ENCODE results near the gene SYNGR2.

The SYNGR2 gene, protein sequence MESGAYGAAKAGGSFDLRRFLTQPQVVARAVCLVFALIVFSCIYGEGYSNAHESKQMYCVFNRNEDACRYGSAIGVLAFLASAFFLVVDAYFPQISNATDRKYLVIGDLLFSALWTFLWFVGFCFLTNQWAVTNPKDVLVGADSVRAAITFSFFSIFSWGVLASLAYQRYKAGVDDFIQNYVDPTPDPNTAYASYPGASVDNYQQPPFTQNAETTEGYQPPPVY

DNA sequence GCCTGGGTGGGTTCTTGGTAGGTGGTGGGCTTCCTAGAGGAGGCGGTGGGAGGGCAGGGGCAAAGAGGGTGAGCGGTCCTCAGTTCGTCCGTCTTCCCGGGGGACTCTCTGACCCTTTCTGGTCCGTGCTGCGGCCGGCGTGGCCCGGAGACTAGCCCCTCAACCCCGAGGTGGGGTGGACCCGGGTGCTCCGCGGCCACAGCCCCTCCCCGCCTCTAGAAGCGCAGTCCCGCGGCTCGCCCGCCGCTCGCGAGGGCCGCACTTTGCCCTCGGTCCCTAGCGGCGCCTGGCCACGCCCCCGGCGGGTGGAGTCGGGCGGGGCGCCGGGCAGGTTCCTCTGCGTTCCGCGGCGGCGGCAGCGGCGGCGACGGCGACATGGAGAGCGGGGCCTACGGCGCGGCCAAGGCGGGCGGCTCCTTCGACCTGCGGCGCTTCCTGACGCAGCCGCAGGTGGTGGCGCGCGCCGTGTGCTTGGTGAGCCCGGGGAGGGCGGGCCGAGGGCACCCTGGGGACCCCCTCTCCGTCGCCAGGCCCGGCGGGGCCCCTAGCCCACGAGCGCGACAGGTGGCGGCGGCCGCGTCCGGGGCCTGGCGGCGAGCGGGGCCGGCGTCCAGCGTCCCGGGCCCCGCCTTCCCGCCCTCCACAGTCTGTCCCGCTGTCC, at the start of gene SYNGR2:
TSS of gene SYNGR2 (plus strand) at position 340 of the 661 bp plus-strand sequence. CDS start at position 376, 36 bp downstream.
- peak; percentile 95 for DNase-seq (ENCODE audit: low spot score)

DNA sequence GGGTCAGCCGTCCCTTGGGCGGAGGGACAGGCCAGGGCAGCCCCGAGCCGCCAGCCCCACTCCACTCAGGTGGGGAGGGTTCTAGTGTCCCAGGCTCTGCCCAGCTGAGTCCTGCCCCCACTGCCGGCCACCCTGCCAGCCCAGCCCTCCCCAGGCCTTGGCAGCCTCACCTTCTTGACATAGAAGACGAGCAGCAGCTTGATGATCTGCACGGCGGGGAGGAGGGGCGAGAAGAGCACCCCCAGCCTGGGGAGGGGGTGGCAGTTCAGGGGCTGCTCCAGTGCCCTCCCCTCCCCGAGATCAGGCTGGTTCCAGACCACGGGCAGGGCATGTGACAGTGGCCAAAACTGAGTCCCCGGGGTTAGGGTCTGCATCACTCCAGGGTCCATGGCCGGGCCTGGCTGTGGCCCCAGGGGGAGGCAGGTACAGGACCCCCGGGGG, 49.6 kb upstream of the SYNGR2 start:
- no peak for DNase-seq (ENCODE audit: low spot score)

GRCh38 chr17:78120537-78120936, 47.8 kb upstream of the SYNGR2 start:
- DNase-seq (ENCODE audit: low spot score): no peak

- DNase-seq (ENCODE audit: low spot score): no peak
Observed at GRCh38 chr17:78120971-78121800, 47.2 kb upstream of the SYNGR2 start.

- DNase-seq (ENCODE audit: low spot score): no peak
Observed at GRCh38 chr17:78121801-78122215, 46.6 kb upstream of the SYNGR2 start.

DNA sequence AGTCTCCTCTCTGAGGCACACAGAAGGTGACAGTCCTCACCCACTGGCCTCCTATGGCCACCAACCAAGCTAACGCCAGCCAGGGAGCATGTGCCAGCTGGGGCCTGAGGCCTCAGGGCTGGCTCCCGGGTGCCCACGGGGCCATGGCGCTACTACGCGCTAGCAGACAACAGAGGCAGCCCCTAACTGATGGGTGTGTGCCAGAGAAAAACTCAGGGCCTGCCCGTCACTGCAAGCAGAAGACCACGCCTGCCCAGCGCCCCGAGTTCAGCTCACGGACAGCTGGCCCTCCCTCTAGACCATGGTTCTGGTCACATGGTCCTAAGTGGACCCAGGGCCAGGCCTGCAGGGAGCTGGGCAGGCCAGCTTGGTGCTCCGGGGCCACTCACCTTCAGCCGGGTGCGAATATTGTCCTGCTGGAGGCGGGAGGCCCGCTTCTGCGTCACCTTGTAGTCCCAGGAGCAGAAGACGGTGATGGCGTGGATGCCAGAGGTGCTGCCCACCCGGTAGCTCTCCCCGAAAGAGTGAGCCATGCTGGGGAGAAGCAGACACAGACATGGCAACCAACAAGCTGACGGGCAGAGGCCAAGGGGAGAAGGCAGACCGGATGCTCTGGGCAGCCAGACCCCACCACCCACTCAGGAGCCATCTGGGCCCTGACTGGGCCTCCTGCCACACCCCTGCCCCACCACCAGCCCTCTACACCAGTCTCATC, 46.0 kb upstream of the SYNGR2 start:
- DNase-seq (ENCODE audit: low spot score): no peak

DNA sequence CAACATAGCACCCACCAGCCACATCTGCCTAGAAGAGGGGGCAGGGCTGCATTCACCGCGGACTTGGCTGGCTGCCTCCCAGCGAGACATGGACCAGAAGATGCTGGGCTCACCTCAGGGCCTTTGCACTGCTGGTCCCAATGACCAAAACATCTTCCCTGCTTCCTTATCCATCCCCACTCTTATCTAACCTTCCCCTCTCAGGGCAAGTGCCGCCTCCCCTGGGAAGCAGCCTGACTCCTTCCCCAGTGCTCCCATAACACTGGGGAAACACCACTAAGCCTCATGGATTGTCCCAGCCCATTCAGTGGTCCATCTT, 45.5 kb upstream of the SYNGR2 start:
- no peak for DNase-seq (ENCODE audit: low spot score)

GRCh38 chr17:78123258-78123929, 45.0 kb upstream of the SYNGR2 start:
- no peak for DNase-seq (ENCODE audit: low spot score)

DNA sequence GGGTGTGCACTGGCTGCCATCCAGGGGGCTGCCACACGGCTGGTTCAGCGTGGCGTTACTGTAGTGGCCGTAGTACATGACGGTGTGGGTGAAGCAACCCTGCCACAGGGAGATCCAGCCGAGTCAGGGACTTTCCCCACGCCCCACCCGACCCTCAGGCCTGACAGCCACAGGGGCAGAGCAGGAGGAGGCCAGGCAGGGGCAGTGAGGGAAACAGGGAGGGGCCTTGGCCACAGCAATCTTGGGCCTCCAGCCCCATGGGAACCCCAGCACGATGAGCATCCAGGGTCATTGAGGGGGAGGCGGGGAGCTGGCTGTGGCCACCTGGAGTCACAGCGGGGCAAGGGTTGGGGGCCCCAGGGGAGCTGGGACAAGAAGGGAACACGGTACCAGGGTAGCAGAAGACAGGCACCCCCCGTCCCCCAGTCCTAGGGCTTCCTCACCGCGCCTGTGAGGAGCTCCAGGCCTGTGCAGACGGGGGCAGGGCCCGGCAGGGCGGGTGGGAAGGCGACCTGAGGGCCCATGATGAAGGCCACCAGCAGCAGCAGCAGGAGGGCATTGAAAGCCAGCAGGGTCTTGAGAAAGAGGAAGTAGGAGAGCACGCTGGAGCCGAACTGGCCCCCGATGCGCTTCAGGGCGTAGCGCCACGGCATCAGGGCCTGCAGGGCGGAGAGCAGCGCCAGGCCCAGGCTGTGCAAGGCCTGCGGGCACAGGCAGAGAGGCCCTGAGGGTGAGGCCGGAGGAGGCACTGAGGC, 44.1 kb upstream of the SYNGR2 start:
- no peak for DNase-seq (ENCODE audit: low spot score)

DNA sequence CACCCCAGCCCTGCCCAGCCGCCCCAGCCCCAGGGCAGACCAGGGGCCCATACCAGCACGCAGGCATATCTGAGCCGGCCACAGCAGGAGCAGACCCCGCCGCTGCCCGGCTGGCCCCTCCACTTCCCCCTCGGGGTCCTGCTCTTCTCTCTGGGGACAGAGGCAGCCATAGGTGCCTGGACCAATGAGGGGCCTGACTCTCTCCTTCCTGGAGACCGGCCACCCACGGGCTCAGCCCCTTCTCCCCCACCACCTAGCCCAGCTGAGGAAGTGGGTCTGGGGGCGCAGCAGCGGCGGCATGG, 43.6 kb upstream of the SYNGR2 start:
- no peak for DNase-seq (ENCODE audit: low spot score)

DNA sequence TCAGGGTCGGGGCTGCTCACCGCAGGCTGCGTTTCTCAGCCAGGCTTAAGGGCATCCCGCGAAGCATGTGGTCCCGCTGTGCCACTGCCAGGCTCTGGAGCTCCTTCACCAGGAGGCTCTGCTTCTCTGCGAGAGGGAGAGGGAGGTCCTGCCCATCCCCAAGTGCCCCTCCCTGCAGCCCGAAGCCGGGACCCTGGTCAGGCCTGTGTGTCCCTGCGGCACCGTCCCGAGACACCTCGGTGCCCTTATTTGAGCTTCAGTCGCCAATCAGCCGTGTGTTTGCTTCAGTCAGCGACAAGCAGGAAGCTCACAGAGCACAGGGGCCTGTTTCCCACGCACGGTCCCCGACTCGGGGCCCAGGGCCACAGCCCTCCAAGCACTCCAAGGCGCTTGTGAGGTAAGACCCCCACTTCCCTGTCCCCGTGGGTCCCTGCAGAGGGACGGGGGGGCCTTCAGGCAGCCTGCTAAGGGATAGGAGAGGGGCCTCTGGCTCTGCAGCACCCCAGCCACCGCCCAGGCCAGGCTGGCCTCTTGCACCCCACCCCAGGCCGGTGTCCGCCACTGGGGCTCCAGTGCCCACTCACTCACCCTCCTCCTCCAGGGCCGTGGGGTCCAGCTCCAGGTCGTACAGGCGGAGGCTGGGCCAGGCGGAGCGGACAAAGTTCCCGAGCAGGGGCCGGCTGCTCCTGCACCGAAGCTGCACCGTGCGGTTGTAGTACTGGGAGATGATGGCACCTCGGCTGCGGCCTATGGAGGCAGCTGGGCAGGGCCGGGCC, 43.1 kb upstream of the SYNGR2 start:
- DNase-seq (ENCODE audit: low spot score): no peak

GRCh38 chr17:78125976-78126894, 42.1 kb upstream of the SYNGR2 start:
- DNase-seq (ENCODE audit: low spot score): no peak

GRCh38 chr17:78126895-78127238, 41.5 kb upstream of the SYNGR2 start:
- DNase-seq (ENCODE audit: low spot score): no peak

DNA sequence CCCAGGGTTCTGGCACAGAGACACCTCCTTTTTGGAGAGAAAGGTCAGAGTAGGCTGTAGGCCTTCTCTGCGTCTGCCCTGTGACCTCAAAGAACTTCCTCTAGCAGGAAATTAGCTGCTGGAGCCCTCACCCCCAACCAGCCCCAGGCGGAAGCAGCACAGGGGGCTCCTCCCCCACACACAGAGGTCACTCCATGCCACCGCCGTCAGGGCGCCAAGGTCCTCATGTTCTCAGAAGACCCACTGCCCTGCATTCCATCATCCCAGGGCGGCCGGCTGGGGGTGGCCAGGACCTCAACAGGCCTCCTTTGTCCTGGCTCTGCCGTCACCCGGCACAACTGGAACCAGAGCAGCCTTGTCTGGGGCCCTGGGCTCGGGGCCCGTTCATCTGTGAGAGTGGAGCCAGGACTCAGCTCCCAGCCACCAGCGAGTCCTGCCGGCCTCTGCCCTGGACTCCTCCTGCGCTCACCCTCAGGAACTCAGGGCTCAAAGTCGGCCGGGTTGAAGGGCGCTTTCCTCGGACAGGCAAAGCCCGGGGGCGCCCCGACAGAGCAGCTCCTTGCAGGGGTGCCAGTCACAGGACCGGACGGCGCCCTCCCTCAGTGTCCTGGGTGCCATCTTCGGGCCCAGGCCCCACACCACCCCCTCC, 41.0 kb upstream of the SYNGR2 start:
- peak; percentile 81 for DNase-seq (ENCODE audit: low spot score)

DNA sequence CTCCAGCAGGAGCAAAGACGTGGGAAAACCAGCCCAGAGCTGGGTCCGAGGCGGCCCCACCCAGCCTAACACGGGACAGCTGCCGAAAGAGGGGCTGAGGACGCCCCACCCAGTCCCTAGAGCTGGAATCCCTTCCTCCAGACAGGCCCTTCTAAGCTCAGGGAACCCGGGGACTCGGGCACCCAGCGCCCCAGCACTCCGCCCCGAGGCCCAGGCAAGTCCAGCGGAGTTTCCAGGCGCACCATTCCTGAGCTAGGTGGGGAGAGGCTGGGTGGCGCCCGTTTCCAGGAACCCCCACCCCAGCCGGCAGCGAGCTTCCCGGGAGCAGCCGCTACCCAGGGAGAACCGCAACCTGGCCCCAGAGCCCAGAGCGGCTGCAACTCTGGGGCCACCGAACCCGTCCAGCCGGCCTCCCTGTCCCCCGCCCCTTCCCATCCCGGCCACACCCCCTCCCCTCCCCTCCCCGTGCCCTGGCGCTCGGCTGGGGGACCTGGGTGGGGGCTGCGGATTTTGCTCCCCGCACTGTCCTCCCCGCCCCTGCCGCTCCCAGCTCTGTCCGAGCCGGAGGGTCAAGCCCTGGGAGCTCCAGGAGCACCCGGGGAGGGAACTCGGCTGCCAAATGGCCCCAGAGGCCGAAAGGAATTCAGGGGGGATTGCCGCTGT, 40.4 kb upstream of the SYNGR2 start:
- DNase-seq (ENCODE audit: low spot score): peak; percentile 87

DNA sequence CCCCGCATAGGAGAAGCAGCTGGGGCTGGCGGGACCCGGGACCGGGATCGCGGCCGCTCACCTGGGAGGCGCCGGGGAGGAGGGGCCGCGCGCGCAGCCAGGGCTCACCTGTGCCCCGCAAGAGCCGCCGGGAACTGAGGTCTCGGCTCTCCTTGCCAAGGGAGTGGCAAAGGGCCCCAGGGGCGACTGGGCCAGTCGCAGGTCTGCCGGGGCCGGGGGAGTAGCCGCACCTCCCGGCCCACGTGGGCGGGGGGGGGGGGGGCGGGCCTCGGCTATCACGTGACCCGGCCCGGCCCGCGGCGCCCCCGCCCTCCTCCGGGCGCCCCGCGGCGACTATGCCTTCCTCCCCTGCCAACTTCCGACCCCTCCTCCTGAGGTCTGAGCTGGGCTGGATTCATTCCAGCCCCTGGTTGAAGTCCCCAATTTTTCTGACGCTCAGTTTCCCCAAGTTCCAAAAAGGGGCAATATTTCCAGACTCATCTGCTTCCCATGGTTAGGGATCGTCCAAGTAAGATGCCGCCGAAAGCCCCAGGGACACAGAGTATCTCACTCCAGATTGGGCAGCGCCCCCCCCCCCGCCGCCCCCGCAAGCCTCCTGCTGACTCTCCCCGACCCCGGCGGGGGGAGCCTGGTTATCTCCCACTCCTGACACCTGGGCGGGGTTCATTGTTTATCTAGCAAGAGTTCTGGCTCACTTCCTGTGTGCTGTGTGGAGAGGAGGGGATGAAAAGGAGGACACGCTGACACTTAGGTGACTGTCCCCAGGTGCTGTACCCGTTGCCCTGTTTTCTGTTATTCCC, 39.6 kb upstream of the SYNGR2 start, which contains the start of gene TMC6:
TSS of gene TMC6 (minus strand) at position 205 of the 800 bp plus-strand sequence. CDS start 1,923 bp downstream, outside the sequence.
- no peak for DNase-seq (ENCODE audit: low spot score)

GRCh38 chr17:78129351-78130089, 38.9 kb upstream of the SYNGR2 start:
- no peak for DNase-seq (ENCODE audit: low spot score)

All from ecto neural progenitor cell (in vitro differentiated cells).